Naive thymus-derived CD4-positive, alpha-beta T cell (primary cell): Measurements from ENCODE around the gene FRMD6. TPM values are rescaled to one million over a fixed set of nuclear protein-coding genes. Genes with fewer than 3 reads are reported as not detected.
A peak's percentile ranks its signal among the peaks of the same experiment; 100 is the strongest.

Experiments used
- ATAC-seq: fragments of 150-1000 bp; cut with Tn5 transposase; 2 replicates; pipeline ENCODE4 v1.10.0; 2021; ENCODE audit warnings: mild to moderate bottlenecking, moderate library complexity
- CTCF ChIA-PET: fragments of 350-600 bp; sonication (Branson Sonifier 250); formaldehyde crosslinking; loops from one replicate; lab custom pipeline; 2021; ENCODE audit warnings: antibody characterized with exemption; lab: Charles Lee
- POLR2A ChIA-PET: fragments of 350-600 bp; sonication (Branson Sonifier 250); formaldehyde crosslinking; loops from one replicate; lab custom pipeline; 2021; ENCODE audit warnings: antibody characterized with exemption, inconsistent platforms; lab: Charles Lee
- DNase-seq, 9 donors: peaks; one replicate each; pipeline versions ENCODE4 v3.0.0 to v3.0.0-alpha.2; 2020 to 2022; ENCODE audit warnings: mixed read lengths in 1 of 9
- H3K27ac ChIP-seq: one replicate; pipeline ENCODE4 v1.7.0; 2013; ENCODE audit warnings: mild to moderate bottlenecking, low read depth, low read length, moderate library complexity
- H3K27me3 ChIP-seq, 2 donors: one replicate each; pipeline ENCODE4 v1.7.0; 2013; ENCODE audit warnings: low read length in 2 of 2, mild to moderate bottlenecking in 2 of 2, moderate library complexity in 2 of 2; ENCODE audit not compliant: control insufficient read depth in 2 of 2, insufficient read depth in 2 of 2
- H3K36me3 ChIP-seq, 3 experiments: 1 replicate in 2 of 3; 2 replicates in 1 of 3; pipeline ENCODE4 v1.7.0; 2013; ENCODE audit warnings: low read length in 3 of 3, mild to moderate bottlenecking in 3 of 3, moderate library complexity in 1 of 3; ENCODE audit not compliant: insufficient read depth in 3 of 3, control insufficient read depth in 2 of 3
- H3K4me1 ChIP-seq, 2 donors: one replicate each; pipeline ENCODE4 v1.7.0; 2013; ENCODE audit warnings: low read length in 2 of 2, mild to moderate bottlenecking in 2 of 2, moderate library complexity in 1 of 2; ENCODE audit not compliant: control insufficient read depth in 2 of 2, insufficient read depth in 2 of 2
- H3K4me3 ChIP-seq: 2 replicates; pipeline ENCODE4 v1.7.0; 2013; ENCODE audit warnings: mild to moderate bottlenecking, low read length
- H3K9me3 ChIP-seq, 3 experiments: 1 replicate in 2 of 3; 2 replicates in 1 of 3; pipeline ENCODE4 v1.7.0; 2013; ENCODE audit warnings: low read length in 3 of 3; ENCODE audit not compliant: control insufficient read depth in 2 of 3
- H3K27ac Mint-ChIP-seq, 9 donors: one replicate each; pipeline ENCODE4 v1.8.0; 2020 to 2022; ENCODE audit warnings: mixed read lengths in 9 of 9, mild to moderate bottlenecking in 8 of 9, moderate library complexity in 5 of 9, inconsistent platforms in 2 of 9
- H3K27me3 Mint-ChIP-seq, 5 donors: one replicate each; pipeline ENCODE4 v1.8.0; 2021 to 2022; ENCODE audit warnings: mixed read lengths in 5 of 5, mild to moderate bottlenecking in 1 of 5
- H3K36me3 Mint-ChIP-seq, 5 donors: one replicate each; pipeline ENCODE4 v1.8.0; 2020 to 2022; ENCODE audit warnings: mixed read lengths in 5 of 5, mild to moderate bottlenecking in 3 of 5, inconsistent platforms in 1 of 5
- H3K4me1 Mint-ChIP-seq, 7 donors: one replicate each; pipeline ENCODE4 v1.8.0; 2020 to 2022; ENCODE audit warnings: mixed read lengths in 7 of 7, mild to moderate bottlenecking in 3 of 7, inconsistent platforms in 1 of 7
- H3K4me3 Mint-ChIP-seq, 10 donors: one replicate each; pipeline ENCODE4 v1.8.0; 2020 to 2022; ENCODE audit warnings: mild to moderate bottlenecking in 10 of 10, mixed read lengths in 10 of 10, moderate library complexity in 6 of 10, inconsistent platforms in 2 of 10
- H3K9me3 Mint-ChIP-seq, 11 donors: one replicate each; pipeline ENCODE4 v1.8.0; 2020 to 2022; ENCODE audit warnings: mixed read lengths in 11 of 11, mild to moderate bottlenecking in 4 of 11, inconsistent platforms in 1 of 11, moderate library complexity in 1 of 11
- intact Hi-C, 2 donors: fragments of 100-400 bp; cut with micrococcal nuclease; formaldehyde crosslinking; loops; one replicate each; pipeline ENCODE4 v1.15.1; 2023
- polyA plus RNA-seq, 2 donors: library from polyadenylated mRNA; unstranded; fragments of 300-500 nt; fragmentation: Illumina TruSeq; gene quantifications; one replicate each; pipeline ENCODE4 v1.2.3, GENCODE V29; 2021
- total RNA-seq, 6 experiments: library from RNA in 5 of 6; stranded (reverse) in 5 of 6; gene quantifications; 1 replicate in 5 of 6; 2 replicates in 1 of 6; pipeline ENCODE4 v1.2.3 and lab custom pipeline; 2021 to 2026

Gene FRMD6
- total and polyA plus RNA-seq, 7 experiments from 2014 or later, result 0.28 to 4.8 (median 3.8) TPM

DNA sequence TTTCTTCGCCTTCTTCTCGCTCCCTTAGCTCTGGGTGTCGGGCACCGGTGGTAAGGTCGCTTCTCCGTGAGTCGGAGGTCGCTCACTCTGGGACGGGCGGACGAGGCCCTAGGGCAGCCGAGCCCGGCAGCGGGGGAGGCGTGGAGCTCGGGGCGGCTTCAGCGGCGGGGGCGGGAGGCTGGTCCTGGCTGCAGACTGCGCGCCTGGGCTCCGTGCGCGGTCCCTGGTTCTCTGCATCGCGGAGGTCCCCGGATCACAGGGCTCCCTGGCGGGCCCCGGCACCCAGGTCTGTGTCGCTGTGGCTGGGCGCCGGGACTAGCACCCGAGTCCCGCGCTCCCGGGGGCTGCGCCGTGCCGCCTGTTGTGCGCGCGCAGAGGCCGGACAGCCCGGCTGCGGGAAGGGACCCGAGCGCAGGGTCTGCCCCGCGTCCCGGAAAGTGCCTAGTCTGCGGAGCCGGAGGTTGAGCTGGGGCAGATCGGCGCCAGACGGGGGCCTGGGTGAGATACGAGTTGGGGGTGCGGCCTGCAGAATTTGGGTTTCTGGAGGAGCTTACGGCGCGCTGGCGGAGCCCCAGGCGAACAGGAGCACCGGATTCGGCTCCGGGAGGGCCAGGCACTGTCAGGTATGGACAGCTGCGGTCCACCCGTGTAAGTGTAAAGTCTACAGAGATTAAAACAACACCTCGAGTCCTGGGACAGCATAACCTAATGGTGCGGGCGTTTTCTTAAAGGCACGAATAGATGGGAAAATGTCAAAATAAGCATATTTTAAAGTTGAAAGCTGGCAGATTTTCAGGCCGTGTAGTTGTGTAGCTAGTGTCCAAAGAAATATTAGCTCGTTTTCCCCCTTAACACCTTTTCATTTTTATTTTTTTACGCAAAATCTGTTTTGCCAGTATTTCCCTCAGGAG lies 713 bp downstream of the FRMD6 start:
- Histone ChIP-seq H3K27ac (peak overlapping the region; percentile 72), H3K27me3 (peaks cover 0 to 12% of the 10 kb centered on the region in 2 donors), H3K4me1 (peaks cover 6 to 18% of the 10 kb centered on the region in 2 donors), H3K36me3 (peaks cover 0 to 4% (median 0%) of the 10 kb centered on the region in 3 experiments), H3K9me3 (no peaks in the 10 kb centered on the region), H3K4me3 (peak overlapping the region; percentile 74)
- peaks cover 12 to 30% (median 18%) of the 10 kb centered on the region in 7 donors for H3K4me1 Mint-ChIP-seq
- peak overlapping the region; percentile 77 to 89 (median 84) for H3K4me3 Mint-ChIP-seq
- H3K36me3 Mint-ChIP-seq, result peaks cover 0 to 2% (median 0%) of the 10 kb centered on the region in 5 donors
- ChIA-PET POLR2A (interaction anchor here (1.6 to 2.0 kb wide), 2 partner anchors 85 to 89 kb away, joined by 8 to 9 read pairs; no protein-coding TSS in a partner anchor), CTCF (interaction anchor here (0.6 to 1.6 kb wide), 10 partner anchors 8 to 389 kb away, joined by 3 to 6 read pairs (median 3); no protein-coding TSS in a partner anchor)
- H3K27ac Mint-ChIP-seq, result peak overlapping the region in 8 of 9 donors; percentile 20 to 83 (median 72)
- intact Hi-C loops, result loop anchor here (1.0 to 10.0 kb wide), 18 partner anchors 90 to 1501 kb away; partner anchors contain the start of genes GNPNAT1 (in 2 of the 2), RTRAF (in 2 of the 2), TMX1 (in 2 of the 2) and DDHD1 (in 1 of the 2)
- H3K9me3 Mint-ChIP-seq, result peaks cover 0 to 2% (median 0%) of the 10 kb centered on the region in 11 donors
- ATAC-seq (peak; percentile 52), DNase-seq (peak in 4 of 9 donors; percentile 33 to 41 (median 34))
- H3K27me3 Mint-ChIP-seq, result peaks cover 18 to 28% (median 27%) of the 10 kb centered on the region in 5 donors

DNA sequence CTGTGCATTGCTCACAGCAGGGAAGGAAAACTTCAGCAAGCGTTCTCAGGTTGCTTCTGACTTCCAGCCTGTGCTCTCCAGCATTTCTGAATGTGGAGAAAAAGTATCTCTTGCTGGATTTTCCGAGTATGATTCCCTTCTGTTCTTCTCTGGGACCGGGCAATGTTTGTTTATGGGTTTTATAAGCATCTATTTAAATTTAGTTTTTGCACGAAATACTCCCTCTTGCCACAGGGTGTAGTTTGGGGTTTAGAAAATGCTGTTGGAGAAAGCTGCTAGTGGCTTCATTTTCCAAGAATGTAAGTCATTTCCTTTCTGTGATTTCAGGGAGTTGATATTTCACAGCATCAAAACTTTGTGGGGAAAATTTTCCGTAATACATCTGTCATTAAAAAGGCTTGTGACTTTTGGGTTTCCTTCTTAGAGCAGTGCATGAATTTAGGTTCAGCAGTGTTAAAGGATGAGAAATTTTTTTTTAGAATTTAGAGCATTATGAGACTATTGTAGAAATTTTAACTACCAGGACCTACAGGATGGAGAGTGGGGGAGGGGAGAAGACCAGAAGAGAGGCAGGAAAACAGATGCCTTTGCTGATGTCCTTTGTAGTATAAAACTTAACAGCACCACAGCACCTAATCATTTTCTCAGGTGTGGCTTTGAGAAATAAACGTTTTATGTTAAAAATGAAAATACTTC lies 1.5 kb downstream of the FRMD6 start:
- H3K4me3 Mint-ChIP-seq, result peak overlapping the region; percentile 75 to 89 (median 84)
- DNase-seq, result peak in 2 of 9 donors; percentile 4 to 11
- Histone ChIP-seq H3K27me3 (peaks cover 0 to 12% of the 10 kb centered on the region in 2 donors), H3K36me3 (peaks cover 0 to 4% (median 0%) of the 10 kb centered on the region in 3 experiments), H3K27ac (no peak overlapping the region), H3K4me3 (peak overlapping the region; percentile 74), H3K4me1 (peaks cover 6 to 18% of the 10 kb centered on the region in 2 donors), H3K9me3 (no peaks in the 10 kb centered on the region)
- peaks cover 20 to 32% (median 29%) of the 10 kb centered on the region in 5 donors for H3K27me3 Mint-ChIP-seq
- peaks cover 12 to 33% (median 18%) of the 10 kb centered on the region in 7 donors for H3K4me1 Mint-ChIP-seq
- H3K36me3 Mint-ChIP-seq, result peaks cover 0 to 2% (median 0%) of the 10 kb centered on the region in 5 donors
- peaks cover 0 to 2% (median 0%) of the 10 kb centered on the region in 11 donors for H3K9me3 Mint-ChIP-seq
- ATAC-seq, result no peak
- intact Hi-C loops, result loop anchor here (1.0 to 10.0 kb wide), 13 partner anchors 89 to 1331 kb away; partner anchors contain the start of genes GNPNAT1 (in 2 of the 2), GNG2 (in 1 of the 2), GPR137C (in 1 of the 2) and NIN (in 1 of the 2)
- POLR2A ChIA-PET, result interaction anchor here (0.7 to 2.0 kb wide), 3 partner anchors 86 to 1961 kb away, joined by 5 to 9 read pairs (median 8); no protein-coding TSS in a partner anchor
- CTCF ChIA-PET, result interaction anchor here (0.6 to 1.6 kb wide), 7 partner anchors 19 to 390 kb away, joined by 3 to 6 read pairs (median 3); no protein-coding TSS in a partner anchor
- peak overlapping the region in 8 of 9 donors; percentile 0 to 83 (median 72) for H3K27ac Mint-ChIP-seq

DNA sequence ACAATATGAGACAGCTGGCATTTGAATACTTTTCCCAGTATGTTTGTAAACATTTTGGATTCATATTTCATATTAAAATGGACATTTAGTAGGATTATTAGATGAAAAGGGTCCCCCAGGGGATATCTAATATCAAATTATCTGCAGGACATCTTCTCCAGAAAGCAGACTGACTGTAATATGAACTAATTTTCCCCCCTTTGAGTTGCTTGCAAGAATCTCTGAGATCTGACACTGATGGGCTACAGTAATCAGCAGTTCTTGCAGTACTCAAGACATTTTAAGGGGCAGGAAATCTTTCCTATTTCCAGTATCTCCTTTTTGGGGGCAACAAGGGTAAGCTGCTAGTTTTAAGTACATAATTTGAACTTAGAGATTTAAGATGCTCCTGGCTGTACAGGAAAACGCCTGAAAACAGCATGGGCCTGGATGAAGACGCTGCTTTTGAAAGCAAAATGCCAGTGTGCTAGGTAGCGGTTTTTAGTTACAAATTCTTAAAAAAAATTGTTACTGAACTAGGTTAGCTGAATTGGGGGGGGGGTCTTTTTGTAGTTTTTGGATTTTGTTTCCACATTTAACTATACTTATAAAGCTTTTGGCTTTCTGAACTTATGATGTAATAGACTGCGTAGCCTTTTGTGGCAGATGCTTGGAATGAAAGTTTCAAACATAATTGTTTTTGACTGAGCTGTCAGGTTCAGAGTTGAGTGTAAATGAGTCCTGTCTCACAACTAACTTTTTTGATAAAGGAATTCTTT lies 2.2 kb downstream of the FRMD6 start:
- H3K36me3 Mint-ChIP-seq, result peaks cover 0 to 4% (median 0%) of the 10 kb centered on the region in 5 donors
- POLR2A ChIA-PET, result interaction anchor here (0.5 to 2.0 kb wide), 3 partner anchors 70 to 1962 kb away, joined by 4 to 9 read pairs (median 5); no protein-coding TSS in a partner anchor
- Histone ChIP-seq H3K9me3 (no peaks in the 10 kb centered on the region), H3K27me3 (peaks cover 0 to 12% of the 10 kb centered on the region in 2 donors), H3K36me3 (peaks cover 0 to 4% (median 0%) of the 10 kb centered on the region in 3 experiments), H3K4me3 (no peak overlapping the region), H3K27ac (no peak overlapping the region), H3K4me1 (peaks cover 6 to 18% of the 10 kb centered on the region in 2 donors)
- intact Hi-C loops, result loop anchor here (1.0 to 10.0 kb wide), 13 partner anchors 88 to 1332 kb away; partner anchors contain the start of genes GNPNAT1 (in 2 of the 2), GNG2 (in 1 of the 2), GPR137C (in 1 of the 2) and NIN (in 1 of the 2)
- H3K27me3 Mint-ChIP-seq, result peaks cover 21 to 36% (median 33%) of the 10 kb centered on the region in 5 donors
- no peak for DNase-seq
- peak overlapping the region in 1 of 9 donors; percentile 55 for H3K27ac Mint-ChIP-seq
- peaks cover 0 to 2% (median 0%) of the 10 kb centered on the region in 11 donors for H3K9me3 Mint-ChIP-seq
- H3K4me1 Mint-ChIP-seq, result peaks cover 12 to 37% (median 18%) of the 10 kb centered on the region in 7 donors
- peak overlapping the region in 7 of 10 donors; percentile 20 to 89 (median 83) for H3K4me3 Mint-ChIP-seq
- ATAC-seq, result no peak
- CTCF ChIA-PET, result interaction anchor here (0.6 kb wide), 1 partner anchor 114 kb away, joined by 3 read pairs; no protein-coding TSS in a partner anchor

DNA sequence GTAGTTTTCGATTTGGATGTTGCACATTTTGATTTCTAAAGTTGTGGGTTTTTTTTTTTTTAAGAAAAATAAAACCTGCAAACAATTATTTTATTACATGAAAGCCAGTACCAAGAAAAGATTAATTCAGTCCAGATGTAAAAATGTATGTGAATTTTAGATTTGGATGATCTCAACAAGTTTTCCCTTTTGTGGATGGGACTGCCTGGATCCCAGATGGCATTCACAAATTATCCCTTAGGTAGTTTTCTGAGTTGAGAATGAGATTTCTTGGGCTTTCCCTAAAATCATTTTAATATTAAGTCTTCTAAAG lies 2.8 kb downstream of the FRMD6 start:
- Mint-ChIP-seq H3K4me3 (no peak overlapping the region), H3K9me3 (peaks cover 0 to 2% (median 0%) of the 10 kb centered on the region in 11 donors), H3K36me3 (peaks cover 0 to 4% (median 0%) of the 10 kb centered on the region in 5 donors), H3K27ac (no peak overlapping the region), H3K4me1 (peaks cover 12 to 37% (median 18%) of the 10 kb centered on the region in 7 donors), H3K27me3 (peaks cover 21 to 38% (median 35%) of the 10 kb centered on the region in 5 donors)
- Histone ChIP-seq H3K27me3 (peaks cover 0 to 12% of the 10 kb centered on the region in 2 donors), H3K27ac (no peak overlapping the region), H3K4me1 (peaks cover 6 to 18% of the 10 kb centered on the region in 2 donors), H3K9me3 (no peaks in the 10 kb centered on the region), H3K36me3 (peaks cover 0 to 4% (median 0%) of the 10 kb centered on the region in 3 experiments), H3K4me3 (no peak overlapping the region)
- intact Hi-C loops, result loop anchor here (5.0 to 10.0 kb wide), 9 partner anchors 88 to 1332 kb away; partner anchors contain the start of genes GNPNAT1 (in 2 of the 2), NIN (in 1 of the 2) and PSMC6 (in 1 of the 2)
- ChIA-PET CTCF (interaction anchor here (0.6 kb wide), 1 partner anchor 114 kb away, joined by 3 read pairs; no protein-coding TSS in a partner anchor), POLR2A (no interaction called here)
- DNase-seq (no peak), ATAC-seq (no peak)

DNA sequence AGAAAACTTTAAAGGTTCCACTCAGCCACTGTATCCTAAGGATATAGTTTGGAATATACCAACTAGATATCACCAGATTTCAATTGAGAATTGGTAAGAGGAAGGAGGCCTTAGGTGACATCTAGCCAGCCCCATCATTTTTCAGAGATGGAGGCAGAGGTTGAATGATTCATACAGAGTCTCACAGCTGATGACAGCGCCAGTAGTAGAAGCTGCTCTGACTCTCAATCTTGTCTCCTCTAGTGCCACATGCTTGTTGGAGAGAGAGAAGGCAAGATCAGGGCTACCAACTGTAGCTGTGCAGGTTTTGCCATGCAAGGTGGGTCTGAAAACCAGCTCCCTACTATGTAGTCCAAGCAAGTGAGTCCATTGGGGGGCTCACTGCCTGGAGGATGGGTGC lies 6.1 kb downstream of the FRMD6 start:
- no peak overlapping the region for H3K27ac Mint-ChIP-seq
- Histone ChIP-seq H3K4me1 (peaks cover 6 to 12% of the 10 kb centered on the region in 2 donors), H3K27ac (no peak overlapping the region), H3K36me3 (no peaks in the 10 kb centered on the region), H3K27me3 (peaks cover 0 to 10% of the 10 kb centered on the region in 2 donors), H3K4me3 (no peak overlapping the region), H3K9me3 (no peaks in the 10 kb centered on the region)
- POLR2A ChIA-PET, result interaction anchor here (0.7 kb wide), 1 partner anchor 204 kb away, joined by 3 read pairs; no protein-coding TSS in a partner anchor
- peaks cover 0 to 3% (median 0%) of the 10 kb centered on the region in 11 donors for H3K9me3 Mint-ChIP-seq
- H3K4me1 Mint-ChIP-seq, result peaks cover 9 to 28% (median 12%) of the 10 kb centered on the region in 7 donors
- H3K4me3 Mint-ChIP-seq, result no peak overlapping the region
- peaks cover 14 to 55% (median 43%) of the 10 kb centered on the region in 5 donors for H3K27me3 Mint-ChIP-seq
- CTCF ChIA-PET, result no interaction called here
- no peak for ATAC-seq
- DNase-seq, result no peak
- H3K36me3 Mint-ChIP-seq, result peaks cover 0 to 4% (median 0%) of the 10 kb centered on the region in 5 donors
- intact Hi-C loops, result loop anchor here in 1 of 2 donors (10.0 kb wide), 2 partner anchors 823 to 1137 kb away; partner anchors contain the start of genes GNPNAT1 and NIN
